ENCODE data around the gene HOXC11. TPM values are rescaled to one million over a fixed set of nuclear protein-coding genes. Genes with fewer than 3 reads are reported as not detected.

Gene HOXC11
- total RNA-seq (not detected), total RNA-seq (0 to 0.05 (median 0) reads per million in 29 experiments)
- not detected for total RNA-seq (2013)

- no peak within 1 kb of the TSS for H3K27ac ChIP-seq (ENCODE audit: low read length)
- H3K36me3 Mint-ChIP-seq = peaks cover 7% of the 10 kb centered on the region
- H3K4me3 ChIP-seq (ENCODE audit: control insufficient read depth in 1 of 2, extremely low read depth in 1 of 2, low read length in 1 of 2) = peak within 1 kb of the TSS in 1 of 2 donors; percentile 36
- no peaks in the 10 kb centered on the region for H3K9me3 Mint-ChIP-seq
- H3K27me3 Mint-ChIP-seq = peaks cover 82 to 88% of the 10 kb centered on the region in 2 donors
- CTCF ChIA-PET = no interaction called here
- ATAC-seq (replicated peaks in 1 of 4) (no peak), DNase-seq (no peak)
- H3K4me3 Mint-ChIP-seq = peak within 1 kb of the TSS; percentile 26 to 74 (median 39)
- H3K4me1 Mint-ChIP-seq = peaks cover 19 to 23% (median 22%) of the 10 kb centered on the region in 3 donors
- peaks cover 5 to 37% of the 10 kb centered on the region in 2 experiments for H3K4me1 ChIP-seq (ENCODE audit: control insufficient read depth in 1 of 2, extremely low read depth in 1 of 2, insufficient read depth in 2 of 2, low read length in 2 of 2)
- H3K9me3 ChIP-seq = no peaks in the 10 kb centered on the region
- H3K27ac Mint-ChIP-seq = peak within 1 kb of the TSS; percentile 55 to 73
- H3K27me3 ChIP-seq (replicated peaks in 1 of 2; ENCODE audit: control insufficient read depth in 2 of 2, extremely low read depth in 1 of 2, insufficient read depth in 2 of 2, low read length in 1 of 2) = peaks cover 42 to 97% of the 10 kb centered on the region in 2 experiments
- POLR2A ChIA-PET = no interaction called here
- no peaks in the 10 kb centered on the region for H3K36me3 ChIP-seq (ENCODE audit: control insufficient read depth in 2 of 2, extremely low read depth in 1 of 2, insufficient read depth in 1 of 2, low read length in 1 of 2)
- WGBS (ENCODE audit: insufficient coverage) = 7% methylated on average over 14 of the region's 21 CpGs
Measured at GRCh38 chr12:53972722-53973235, at the start of gene HOXC11. Gene HOXC11 (plus strand): TSS chr12:53973126. CDS start chr12:53973242, 116 bp downstream.

- peaks cover 38 to 44% of the 10 kb centered on the region in 2 experiments for H3K27me3 ChIP-seq (replicated peaks in 1 of 2; ENCODE audit: control insufficient read depth in 2 of 2, extremely low read depth in 1 of 2, insufficient read depth in 2 of 2, low read length in 1 of 2)
- H3K27me3 Mint-ChIP-seq = peaks cover 81 to 84% of the 10 kb centered on the region in 2 donors
Measured at GRCh38 chr12:53924521-53925405, 48.2 kb upstream of the HOXC11 start.

DNA sequence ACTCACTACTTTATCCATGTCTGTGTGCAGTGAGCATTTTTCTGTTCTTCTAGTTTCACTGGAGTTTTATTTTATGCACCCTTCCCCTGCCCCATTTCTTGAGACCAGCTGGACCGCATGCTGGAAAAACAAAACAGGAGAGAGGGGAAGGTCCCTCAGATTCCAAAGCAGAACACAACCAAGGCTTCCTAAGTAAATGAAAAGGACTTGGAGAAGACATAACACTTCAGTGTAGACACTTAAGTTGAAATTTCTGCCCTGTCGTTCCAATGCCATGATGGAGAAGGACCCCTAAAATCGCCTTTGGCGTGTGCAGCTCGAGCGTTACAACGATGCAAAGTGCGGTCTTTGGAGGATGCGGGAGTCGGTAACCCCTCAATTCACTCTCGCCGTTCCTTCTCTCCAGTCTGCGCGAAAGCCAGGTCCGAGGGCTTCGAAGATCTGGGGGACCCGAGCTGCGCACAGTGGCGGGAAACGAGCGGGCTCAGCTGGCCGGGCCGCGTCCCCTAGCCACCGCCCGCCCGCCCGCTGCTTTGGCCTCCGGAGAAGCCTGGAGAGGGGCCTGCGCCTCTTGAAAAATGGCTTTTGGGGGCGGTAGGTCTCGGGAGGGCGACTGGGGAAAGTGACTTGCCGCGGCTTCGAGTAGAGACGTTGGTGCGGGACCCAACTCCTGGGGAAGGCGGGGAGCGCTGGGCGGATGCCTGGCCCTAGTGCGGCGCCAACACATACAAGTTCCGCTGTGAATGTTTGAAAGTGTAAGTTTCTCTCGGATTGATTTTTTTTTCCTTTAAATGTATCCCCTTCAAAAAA lies 45.5 kb upstream of the HOXC11 start:
- Histone ChIP-seq H3K36me3 (ENCODE audit: control insufficient read depth in 2 of 2, extremely low read depth in 1 of 2, insufficient read depth in 1 of 2, low read length in 1 of 2) (no peaks in the 10 kb centered on the region), H3K27ac (ENCODE audit: low read length) (no peak overlapping the region), H3K27me3 (replicated peaks in 1 of 2; ENCODE audit: control insufficient read depth in 2 of 2, extremely low read depth in 1 of 2, insufficient read depth in 2 of 2, low read length in 1 of 2) (peaks cover 43 to 55% of the 10 kb centered on the region in 2 experiments), H3K4me1 (ENCODE audit: control insufficient read depth in 1 of 2, extremely low read depth in 1 of 2, insufficient read depth in 2 of 2, low read length in 2 of 2) (peaks cover 0 to 8% of the 10 kb centered on the region in 2 experiments), H3K9me3 (no peaks in the 10 kb centered on the region), H3K4me3 (ENCODE audit: control insufficient read depth in 1 of 2, extremely low read depth in 1 of 2, low read length in 1 of 2) (peak overlapping the region in 1 of 2 donors; percentile 5)
- Mint-ChIP-seq H3K9me3 (peaks cover 0 to 4% (median 0%) of the 10 kb centered on the region in 3 donors), H3K27ac (no peak overlapping the region), H3K27me3 (peaks cover 86 to 91% of the 10 kb centered on the region in 2 donors), H3K4me3 (no peak overlapping the region), H3K4me1 (peaks cover 0 to 3% (median 0%) of the 10 kb centered on the region in 3 donors), H3K36me3 (no peaks in the 10 kb centered on the region)
- ATAC-seq (replicated peaks in 1 of 4) (no peak), DNase-seq (no peak)
- CTCF ChIA-PET = no interaction called here
- 10% methylated on average over 35 of the region's 45 CpGs for WGBS (ENCODE audit: insufficient coverage)
- POLR2A ChIA-PET = no interaction called here

More at GRCh38 chr12:53924521-53925405, 48.2 kb upstream of the HOXC11 start:
- Histone ChIP-seq H3K9me3 (no peaks in the 10 kb centered on the region), H3K27ac (ENCODE audit: low read length) (no peak overlapping the region), H3K4me1 (ENCODE audit: control insufficient read depth in 1 of 2, extremely low read depth in 1 of 2, insufficient read depth in 2 of 2, low read length in 2 of 2) (peaks cover 0 to 8% of the 10 kb centered on the region in 2 experiments), H3K4me3 (ENCODE audit: control insufficient read depth in 1 of 2, extremely low read depth in 1 of 2, low read length in 1 of 2) (no peak overlapping the region), H3K36me3 (ENCODE audit: control insufficient read depth in 2 of 2, extremely low read depth in 1 of 2, insufficient read depth in 1 of 2, low read length in 1 of 2) (no peaks in the 10 kb centered on the region)
- peaks cover 0 to 3% (median 0%) of the 10 kb centered on the region in 3 donors for H3K4me1 Mint-ChIP-seq
- WGBS (ENCODE audit: insufficient coverage) = 60% methylated on average over 1 of the region's 2 CpGs
- ChIA-PET POLR2A (no interaction called here), CTCF (interaction anchor here in 1 of 2 donors (0.6 kb wide), 1 partner anchor 156 kb away, joined by 3 read pairs; no protein-coding TSS in a partner anchor)
- no peak overlapping the region for H3K27ac Mint-ChIP-seq
- H3K36me3 Mint-ChIP-seq = no peaks in the 10 kb centered on the region
- H3K9me3 Mint-ChIP-seq = no peaks in the 10 kb centered on the region
- DNase-seq (no peak), ATAC-seq (replicated peaks in 1 of 4) (no peak)
- H3K4me3 Mint-ChIP-seq = no peak overlapping the region

DNA sequence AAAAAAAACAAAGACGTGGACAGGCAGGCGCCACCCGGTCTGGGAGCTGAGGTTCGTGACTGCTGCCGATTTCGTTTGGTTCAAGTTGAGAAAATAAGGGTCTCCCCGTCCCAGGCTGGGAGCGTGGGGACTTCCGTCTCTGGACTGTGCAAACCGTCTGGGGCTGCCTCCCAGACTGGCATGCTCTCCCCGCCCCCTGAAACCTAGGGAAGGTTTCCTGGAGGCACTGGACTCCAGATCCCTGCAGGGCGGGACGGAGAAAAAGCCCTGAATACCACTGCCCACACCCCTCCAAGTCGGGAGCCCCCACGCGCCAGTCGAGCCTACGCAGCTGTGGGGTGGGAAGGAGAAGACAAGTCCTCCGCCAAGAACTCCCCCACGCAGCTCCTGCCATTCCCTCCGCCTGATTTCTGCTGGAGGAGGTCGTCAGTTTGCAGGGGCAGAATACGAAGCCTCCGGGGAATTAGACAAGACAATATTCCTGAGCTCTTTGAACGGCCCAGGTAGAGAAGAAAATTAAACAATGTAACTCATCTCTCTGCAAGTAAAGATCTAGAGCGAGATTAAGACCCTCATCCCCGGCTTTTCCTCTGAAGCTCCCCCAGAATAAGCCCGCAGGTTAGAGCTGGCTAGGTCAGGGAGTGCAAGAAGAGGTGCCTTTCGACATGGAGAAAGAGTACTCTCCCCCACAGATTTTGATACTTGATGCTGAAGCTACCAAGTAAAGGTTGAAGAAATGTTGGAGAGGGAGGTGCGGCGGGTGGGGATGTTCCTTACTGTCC lies 44.7 kb upstream of the HOXC11 start:
- no peaks in the 10 kb centered on the region for H3K36me3 ChIP-seq (ENCODE audit: control insufficient read depth in 2 of 2, extremely low read depth in 1 of 2, insufficient read depth in 1 of 2, low read length in 1 of 2)
- H3K4me3 Mint-ChIP-seq = no peak overlapping the region
- peaks cover 0 to 8% of the 10 kb centered on the region in 2 experiments for H3K4me1 ChIP-seq (ENCODE audit: control insufficient read depth in 1 of 2, extremely low read depth in 1 of 2, insufficient read depth in 2 of 2, low read length in 2 of 2)
- no peak for ATAC-seq (replicated peaks in 1 of 4)
- WGBS (ENCODE audit: insufficient coverage) = 12% methylated on average over 11 of the region's 31 CpGs
- CTCF ChIA-PET = no interaction called here
- peaks cover 87 to 91% of the 10 kb centered on the region in 2 donors for H3K27me3 Mint-ChIP-seq
- no peaks in the 10 kb centered on the region for H3K9me3 ChIP-seq
- H3K9me3 Mint-ChIP-seq = peaks cover 0 to 4% (median 0%) of the 10 kb centered on the region in 3 donors
- H3K27ac Mint-ChIP-seq = no peak overlapping the region
- peaks cover 46 to 58% of the 10 kb centered on the region in 2 experiments for H3K27me3 ChIP-seq (replicated peaks in 1 of 2; ENCODE audit: control insufficient read depth in 2 of 2, extremely low read depth in 1 of 2, insufficient read depth in 2 of 2, low read length in 1 of 2)
- H3K4me1 Mint-ChIP-seq = peaks cover 0 to 3% (median 0%) of the 10 kb centered on the region in 3 donors
- peak overlapping the region in 1 of 2 donors; percentile 5 for H3K4me3 ChIP-seq (ENCODE audit: control insufficient read depth in 1 of 2, extremely low read depth in 1 of 2, low read length in 1 of 2)
- no peaks in the 10 kb centered on the region for H3K36me3 Mint-ChIP-seq
- no peak overlapping the region for H3K27ac ChIP-seq (ENCODE audit: low read length)
- DNase-seq = no peak
- POLR2A ChIA-PET = no interaction called here

DNA sequence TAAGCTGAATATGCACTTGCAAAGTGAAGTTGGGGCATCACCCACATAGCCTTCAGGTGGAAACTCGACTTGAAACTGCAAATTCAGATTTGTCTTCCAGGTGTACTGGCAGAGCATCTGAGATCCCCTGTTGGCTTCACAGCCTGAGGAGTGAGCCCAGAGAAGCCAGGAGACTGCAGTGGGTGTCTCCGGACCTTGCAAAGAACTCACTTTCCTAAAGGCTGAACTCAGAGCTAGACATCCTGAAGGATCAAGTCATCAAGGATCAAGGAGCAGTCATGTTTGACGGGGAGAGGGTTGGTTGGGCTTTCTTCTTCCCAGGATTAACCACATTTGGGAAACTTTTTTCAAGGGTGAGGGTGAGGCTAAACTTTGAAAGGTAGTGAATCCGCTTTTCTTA lies 43.4 kb upstream of the HOXC11 start:
- ATAC-seq (replicated peaks in 1 of 4) = no peak
- 0% methylated on average over 2 of the region's 4 CpGs for WGBS (ENCODE audit: insufficient coverage)
- CTCF ChIA-PET = interaction anchor here in 1 of 2 donors (0.6 kb wide), 1 partner anchor 553 kb away, joined by 16 read pairs; no protein-coding TSS in a partner anchor

More for the DNA sequence above, 43.4 kb upstream of the HOXC11 start:
- Mint-ChIP-seq H3K4me1 (peaks cover 0 to 3% (median 0%) of the 10 kb centered on the region in 3 donors), H3K9me3 (peaks cover 0 to 4% (median 0%) of the 10 kb centered on the region in 3 donors), H3K27ac (no peak overlapping the region), H3K4me3 (no peak overlapping the region), H3K36me3 (no peaks in the 10 kb centered on the region), H3K27me3 (peaks cover 89 to 91% of the 10 kb centered on the region in 2 donors)
- Histone ChIP-seq H3K27ac (ENCODE audit: low read length) (no peak overlapping the region), H3K36me3 (ENCODE audit: control insufficient read depth in 2 of 2, extremely low read depth in 1 of 2, insufficient read depth in 1 of 2, low read length in 1 of 2) (no peaks in the 10 kb centered on the region), H3K4me3 (ENCODE audit: control insufficient read depth in 1 of 2, extremely low read depth in 1 of 2, low read length in 1 of 2) (no peak overlapping the region), H3K9me3 (no peaks in the 10 kb centered on the region), H3K27me3 (replicated peaks in 1 of 2; ENCODE audit: control insufficient read depth in 2 of 2, extremely low read depth in 1 of 2, insufficient read depth in 2 of 2, low read length in 1 of 2) (peaks cover 39 to 62% of the 10 kb centered on the region in 2 experiments), H3K4me1 (ENCODE audit: control insufficient read depth in 1 of 2, extremely low read depth in 1 of 2, insufficient read depth in 2 of 2, low read length in 2 of 2) (peaks cover 0 to 8% of the 10 kb centered on the region in 2 experiments)
- no peak for DNase-seq
- POLR2A ChIA-PET = no interaction called here

All from T-cell (primary cell).